ENCODE results near the gene FAM43A.

The FAM43A gene

GRCh38 chr3:194675680-194676079 is 10.0 kb upstream of the FAM43A start:
- no peak for DNase-seq (ENCODE audit: low spot score)

GRCh38 chr3:194676471-194676870 is 9.2 kb upstream of the FAM43A start:
- no peak for DNase-seq (ENCODE audit: low spot score)

- DNase-seq (ENCODE audit: low spot score), result no peak
Observed at GRCh38 chr3:194680888-194681615, 4.6 kb upstream of the FAM43A start.

- DNase-seq (ENCODE audit: low spot score), result no peak
Observed at GRCh38 chr3:194682189-194682693, 3.4 kb upstream of the FAM43A start.

GRCh38 chr3:194682694-194683310 is 2.9 kb upstream of the FAM43A start:
- DNase-seq (ENCODE audit: low spot score), result peak; percentile 79

- no peak for DNase-seq (ENCODE audit: low spot score)
Observed at GRCh38 chr3:194683380-194683779, 2.3 kb upstream of the FAM43A start.

- DNase-seq (ENCODE audit: low spot score), result no peak
Observed at GRCh38 chr3:194685065-194685717, 492 bp upstream of the FAM43A start.

- DNase-seq (ENCODE audit: low spot score), result no peak
Observed at GRCh38 chr3:194686414-194686815, 732 bp downstream of the FAM43A start.

- DNase-seq (ENCODE audit: low spot score), result no peak
Observed at GRCh38 chr3:194686816-194687637, 1.3 kb downstream of the FAM43A start.

- no peak for DNase-seq (ENCODE audit: low spot score)
Observed at GRCh38 chr3:194687638-194688199, 2.0 kb downstream of the FAM43A start.

GRCh38 chr3:194688200-194688740 is 2.6 kb downstream of the FAM43A start:
- DNase-seq (ENCODE audit: low spot score), result no peak

- no peak for DNase-seq (ENCODE audit: low spot score)
Observed at GRCh38 chr3:194688946-194689345, 3.3 kb downstream of the FAM43A start.

GRCh38 chr3:194689493-194689944 is 3.8 kb downstream of the FAM43A start:
- no peak for DNase-seq (ENCODE audit: low spot score)

- DNase-seq (ENCODE audit: low spot score), result peak; percentile 52
Observed at GRCh38 chr3:194690501-194691372, 5.1 kb downstream of the FAM43A start.

GRCh38 chr3:194691481-194692283 is 6.0 kb downstream of the FAM43A start:
- DNase-seq (ENCODE audit: low spot score), result no peak

GRCh38 chr3:194696702-194697101 is 11.0 kb downstream of the FAM43A start:
- DNase-seq (ENCODE audit: low spot score), result no peak

- no peak for DNase-seq (ENCODE audit: low spot score)
Observed at GRCh38 chr3:194702545-194702944, 16.9 kb downstream of the FAM43A start.

GRCh38 chr3:194705227-194705626 is 19.5 kb downstream of the FAM43A start:
- DNase-seq (ENCODE audit: low spot score), result no peak

- no peak for DNase-seq (ENCODE audit: low spot score)
Observed at GRCh38 chr3:194705761-194706160, 20.1 kb downstream of the FAM43A start.

- no peak for DNase-seq (ENCODE audit: low spot score)
Observed at GRCh38 chr3:194707147-194707540, 21.5 kb downstream of the FAM43A start.

Measured in putamen (tissue), 1 donor.